ENCODE data around the gene CAT. TPM values are rescaled to one million over a fixed set of nuclear protein-coding genes. Genes with fewer than 3 reads are reported as not detected.
A peak's percentile ranks its signal among the peaks of the same experiment; 100 is the strongest.

CAT gene
- polyA plus RNA-seq, 3 donors: 122 to 432 (median 429) TPM

DNA sequence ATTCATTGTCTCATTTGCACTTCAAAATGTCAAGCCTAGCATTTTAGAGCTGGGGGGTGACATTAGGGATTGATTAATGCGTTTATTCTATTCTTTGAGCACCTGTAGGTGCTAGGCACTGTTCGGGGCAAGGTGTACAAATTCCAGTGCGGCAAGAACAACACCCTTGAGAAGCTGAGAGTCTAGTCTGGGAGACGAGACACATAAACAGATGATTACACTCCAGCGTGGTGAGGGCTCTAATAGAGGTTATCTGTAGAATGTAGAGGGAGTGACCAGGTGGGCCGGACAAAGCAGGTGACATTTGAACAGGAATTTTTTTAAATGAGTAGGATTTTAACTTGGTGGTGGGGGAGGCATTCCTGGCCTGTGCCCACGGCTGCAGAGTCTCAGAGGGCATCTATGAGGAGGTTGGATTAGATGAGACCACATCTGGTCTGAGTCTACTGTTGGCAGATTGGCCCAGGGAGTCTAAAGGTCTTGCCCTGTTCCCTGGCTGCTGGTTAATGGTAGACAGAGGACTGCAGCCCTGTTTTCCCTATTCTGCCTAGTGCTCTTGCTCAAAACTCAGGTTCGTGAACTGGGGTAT, 970 bp downstream of the CAT start:
- H3K4me3 Mint-ChIP-seq: peak overlapping the region; percentile 99
- peak overlapping the region; percentile 93 to 94 for H3K27ac ChIP-seq (ENCODE audit: low read depth in 1 of 2, low read length in 2 of 2)
- peak overlapping the region; percentile 97 for H2AFZ ChIP-seq (ENCODE audit: insufficient read depth, low read depth, low read length, poor library complexity, severe bottlenecking)
- H3K79me2 ChIP-seq (ENCODE audit: insufficient read depth, low read length): peaks cover 79% of the 10 kb centered on the region
- intact Hi-C loops (cut with micrococcal nuclease): no loop called here
- TF ChIP-seq, protein P1, sequence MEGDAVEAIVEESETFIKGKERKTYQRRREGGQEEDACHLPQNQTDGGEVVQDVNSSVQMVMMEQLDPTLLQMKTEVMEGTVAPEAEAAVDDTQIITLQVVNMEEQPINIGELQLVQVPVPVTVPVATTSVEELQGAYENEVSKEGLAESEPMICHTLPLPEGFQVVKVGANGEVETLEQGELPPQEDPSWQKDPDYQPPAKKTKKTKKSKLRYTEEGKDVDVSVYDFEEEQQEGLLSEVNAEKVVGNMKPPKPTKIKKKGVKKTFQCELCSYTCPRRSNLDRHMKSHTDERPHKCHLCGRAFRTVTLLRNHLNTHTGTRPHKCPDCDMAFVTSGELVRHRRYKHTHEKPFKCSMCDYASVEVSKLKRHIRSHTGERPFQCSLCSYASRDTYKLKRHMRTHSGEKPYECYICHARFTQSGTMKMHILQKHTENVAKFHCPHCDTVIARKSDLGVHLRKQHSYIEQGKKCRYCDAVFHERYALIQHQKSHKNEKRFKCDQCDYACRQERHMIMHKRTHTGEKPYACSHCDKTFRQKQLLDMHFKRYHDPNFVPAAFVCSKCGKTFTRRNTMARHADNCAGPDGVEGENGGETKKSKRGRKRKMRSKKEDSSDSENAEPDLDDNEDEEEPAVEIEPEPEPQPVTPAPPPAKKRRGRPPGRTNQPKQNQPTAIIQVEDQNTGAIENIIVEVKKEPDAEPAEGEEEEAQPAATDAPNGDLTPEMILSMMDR (IDR thresholded peaks at IDR 0.05): no peak
- H3K9ac ChIP-seq (ENCODE audit: insufficient read depth, low read length, poor library complexity, severe bottlenecking): peak overlapping the region; percentile 92
- H4K20me1 ChIP-seq (ENCODE audit: insufficient read depth, low read length): peaks cover 41% of the 10 kb centered on the region
- H3K27me3 ChIP-seq (ENCODE audit: control insufficient read depth in 2 of 2, insufficient read depth in 2 of 2, low read length in 2 of 2): no peaks in the 10 kb centered on the region
- peak overlapping the region; percentile 85 for H3K4me2 ChIP-seq (replicated peaks; ENCODE audit: extremely low read depth, low read length, poor library complexity, severe bottlenecking)
- peak overlapping the region; percentile 62 to 92 (median 91) for H3K4me3 ChIP-seq (replicated peaks in 1 of 3; ENCODE audit: low read depth in 2 of 3, low read length in 3 of 3)
- H3K9me3 Mint-ChIP-seq: peaks cover 0 to 4% (median 0%) of the 10 kb centered on the region in 7 donors
- H3K27ac Mint-ChIP-seq: peak overlapping the region; percentile 90 to 97 (median 96)
- WGBS (ENCODE audit: insufficient coverage): 0% methylated on average over 7 of the region's 8 CpGs
- no peaks in the 10 kb centered on the region for H3K9me3 ChIP-seq (replicated peaks in 1 of 2; ENCODE audit: control insufficient read depth in 1 of 2, insufficient read depth in 1 of 2, low read length in 2 of 2)
- H3K4me1 ChIP-seq (ENCODE audit: control insufficient read depth in 1 of 2, insufficient read depth in 2 of 2, low read length in 2 of 2): peaks cover 58 to 67% of the 10 kb centered on the region in 2 donors
- no peaks in the 10 kb centered on the region for H3K27me3 Mint-ChIP-seq (ENCODE audit: low read depth in 3 of 3)
- H3K4me1 Mint-ChIP-seq: peaks cover 62% of the 10 kb centered on the region
- DNase-seq: no peak
- H3K36me3 Mint-ChIP-seq: peaks cover 0 to 16% of the 10 kb centered on the region in 2 donors
- no peaks in the 10 kb centered on the region for H3K36me3 ChIP-seq (replicated peaks in 1 of 2; ENCODE audit: control insufficient read depth in 1 of 2, insufficient read depth in 2 of 2, low read length in 2 of 2)

DNA sequence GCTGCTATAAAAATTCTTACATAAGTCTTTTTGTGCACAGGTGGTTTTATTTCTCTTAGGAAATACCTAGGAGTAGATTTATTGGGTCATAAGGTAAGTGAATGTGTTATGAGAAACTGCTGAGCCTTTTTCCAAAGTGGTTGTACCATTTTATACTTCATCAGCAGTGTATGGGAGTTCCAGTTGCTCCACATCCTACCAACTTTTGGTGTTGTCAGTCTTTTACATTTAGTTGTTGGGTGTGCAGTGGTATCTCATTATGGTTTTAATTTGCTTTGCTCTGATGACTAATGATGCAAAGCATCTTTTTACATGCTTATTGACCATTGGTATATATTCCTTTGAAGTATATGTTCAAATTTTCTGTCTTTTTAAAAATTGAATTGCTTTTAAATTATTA, 3.1 kb downstream of the CAT start:
- Histone ChIP-seq H3K9me3 (replicated peaks in 1 of 2; ENCODE audit: control insufficient read depth in 1 of 2, insufficient read depth in 1 of 2, low read length in 2 of 2) (no peaks in the 10 kb centered on the region), H3K27me3 (ENCODE audit: control insufficient read depth in 2 of 2, insufficient read depth in 2 of 2, low read length in 2 of 2) (no peaks in the 10 kb centered on the region), H3K4me1 (ENCODE audit: control insufficient read depth in 1 of 2, insufficient read depth in 2 of 2, low read length in 2 of 2) (peaks cover 70 to 88% of the 10 kb centered on the region in 2 donors), H2AFZ (ENCODE audit: insufficient read depth, low read depth, low read length, poor library complexity, severe bottlenecking) (no peak overlapping the region), H3K27ac (ENCODE audit: low read depth in 1 of 2, low read length in 2 of 2) (peak overlapping the region in 1 of 2 donors; percentile 93), H3K36me3 (replicated peaks in 1 of 2; ENCODE audit: control insufficient read depth in 1 of 2, insufficient read depth in 2 of 2, low read length in 2 of 2) (no peaks in the 10 kb centered on the region), H4K20me1 (ENCODE audit: insufficient read depth, low read length) (peaks cover 62% of the 10 kb centered on the region), H3K79me2 (ENCODE audit: insufficient read depth, low read length) (peaks cover 99% of the 10 kb centered on the region), H3K4me3 (replicated peaks in 1 of 3; ENCODE audit: low read depth in 2 of 3, low read length in 3 of 3) (no peak overlapping the region), H3K9ac (ENCODE audit: insufficient read depth, low read length, poor library complexity, severe bottlenecking) (no peak overlapping the region), H3K4me2 (replicated peaks; ENCODE audit: extremely low read depth, low read length, poor library complexity, severe bottlenecking) (no peak overlapping the region)
- H3K36me3 Mint-ChIP-seq: peaks cover 0 to 21% of the 10 kb centered on the region in 2 donors
- DNase-seq: no peak
- TF ChIP-seq, protein P1 (IDR thresholded peaks at IDR 0.05): no peak
- no peak overlapping the region for H3K4me3 Mint-ChIP-seq
- peaks cover 75% of the 10 kb centered on the region for H3K4me1 Mint-ChIP-seq
- H3K27me3 Mint-ChIP-seq (ENCODE audit: low read depth in 3 of 3): no peaks in the 10 kb centered on the region
- peaks cover 0 to 4% (median 0%) of the 10 kb centered on the region in 7 donors for H3K9me3 Mint-ChIP-seq
- H3K27ac Mint-ChIP-seq: peak overlapping the region in 1 of 7 donors; percentile 46
- intact Hi-C loops (cut with micrococcal nuclease): no loop called here
